Nasal cavity respiratory epithelium epithelial cell of viscerocranial mucosa (primary cell): ENCODE results near the gene OLFM4. TPM values are rescaled to one million over a fixed set of nuclear protein-coding genes. Genes with fewer than 3 reads are reported as not detected.

ENCODE experiments used
- total RNA-seq: library from RNA; depleted of rRNA; stranded (reverse); fragments of >200 nt; gene quantifications from 2 replicates; pipeline ENCODE4 v1.2.3, GENCODE V29; 2014

Gene OLFM4
- total RNA-seq = not detected in 2 replicates

GRCh38 chr13:53028637-53029203, at the start of gene OLFM4:
Gene OLFM4 (plus strand): TSS chr13:53028813. CDS start chr13:53028837, 24 bp downstream.

Other genes with a start within 250 kb of the OLFM4 start
- gene PCDH8, start 180.2 kb upstream of the OLFM4 start, total RNA-seq = not detected in 2 replicates